HepG2 (cell line): ENCODE data around the gene KPNA3. TPM values are rescaled to one million over a fixed set of nuclear protein-coding genes. Genes with fewer than 3 reads are reported as not detected.

Experiments used
- BCL6 ChIP-seq: IDR thresholded peaks from 2 replicates; pipeline ENCODE4 v1.6.1; 2016; ENCODE audit warnings: missing genetic modification reagents, missing compliant biosample characterization
- CHD4 ChIP-seq: fragments of 200-600 bp; sonication (generic); IDR thresholded peaks from 2 replicates; pipeline ENCODE4 v1.7.0; 2017; ENCODE audit warnings: mild to moderate bottlenecking, low read length, borderline replicate concordance
- CTCF ChIP-seq: sonication (generic); formaldehyde crosslinking; IDR thresholded peaks from 2 replicates; pipeline ENCODE4 v1.5.0; 2020; ENCODE audit warnings: mild to moderate bottlenecking, missing genetic modification reagents, moderate library complexity
- FOSL2 ChIP-seq: sonication (generic); formaldehyde crosslinking; IDR thresholded peaks from 2 replicates; pipeline ENCODE4 v1.4.0; 2020; ENCODE audit warnings: missing genetic modification reagents
- HNRNPUL1 ChIP-seq: fragments of 200-400 bp; formaldehyde crosslinking; IDR thresholded peaks from 2 replicates; pipeline ENCODE4 v1.6.1; 2017; ENCODE audit warnings: low read depth, mild to moderate bottlenecking, low read length, moderate library complexity
- ISX ChIP-seq: sonication (generic); formaldehyde crosslinking; conservative IDR thresholded peaks from 2 replicates; pipeline ENCODE4 v1.5.0; 2020; ENCODE audit warnings: missing genetic modification reagents
- KAT7 ChIP-seq: IDR thresholded peaks from 2 replicates; pipeline ENCODE4 v1.6.1; 2018; ENCODE audit warnings: borderline replicate concordance, missing compliant biosample characterization
- NRL ChIP-seq: sonication (generic); formaldehyde crosslinking; IDR thresholded peaks from 2 replicates; pipeline ENCODE4 v1.5.0; 2020; ENCODE audit warnings: missing genetic modification reagents, mild to moderate bottlenecking, moderate library complexity, borderline replicate concordance
- POGZ ChIP-seq: sonication (generic); formaldehyde crosslinking; IDR thresholded peaks from 2 replicates; pipeline ENCODE4 v1.4.0; 2020; ENCODE audit warnings: mild to moderate bottlenecking, missing genetic modification reagents
- POLR2A ChIP-seq, 2 experiments: IDR thresholded peaks; 2 replicates each; pipeline ENCODE4 v1.6.1; 2011; ENCODE audit warnings: low read depth in 2 of 2, low read length in 2 of 2, mild to moderate bottlenecking in 1 of 2, moderate library complexity in 1 of 2; ENCODE audit not compliant: insufficient read depth in 1 of 2
- PPARG ChIP-seq: conservative IDR thresholded peaks from 2 replicates; pipeline ENCODE4 v1.6.1; 2016; ENCODE audit warnings: missing biosample characterization, missing genetic modification reagents
- RAD21 ChIP-seq: fragments of 450-650 bp; formaldehyde crosslinking; IDR thresholded peaks from 2 replicates; pipeline ENCODE4 v1.5.0; 2020; ENCODE audit warnings: mild to moderate bottlenecking
- SALL1 ChIP-seq: sonication (generic); formaldehyde crosslinking; IDR thresholded peaks from 2 replicates; pipeline ENCODE4 v1.8.0; 2022; ENCODE audit warnings: mild to moderate bottlenecking, missing genetic modification reagents
- SMC3 ChIP-seq: IDR thresholded peaks from 2 replicates; pipeline ENCODE4 v1.6.1; 2011; ENCODE audit warnings: low read length, improper control_type of control experiment
- ZC3H4 ChIP-seq: sonication (generic); formaldehyde crosslinking; IDR thresholded peaks from 2 replicates; pipeline ENCODE4 v1.4.0; 2020; ENCODE audit warnings: missing genetic modification reagents, borderline replicate concordance
- ZNF280D ChIP-seq: sonication (generic); formaldehyde crosslinking; IDR thresholded peaks from 2 replicates; pipeline ENCODE4 v1.5.1; 2020; ENCODE audit warnings: mild to moderate bottlenecking, missing genetic modification reagents
- ZNF383 ChIP-seq: sonication (generic); formaldehyde crosslinking; IDR thresholded peaks from 2 replicates; pipeline ENCODE4 v1.4.0; 2020; ENCODE audit warnings: missing genetic modification reagents, mild to moderate bottlenecking, borderline replicate concordance
- ZNF446 ChIP-seq: sonication (generic); formaldehyde crosslinking; IDR thresholded peaks from 2 replicates; pipeline ENCODE4 v1.5.0; 2020; ENCODE audit warnings: mild to moderate bottlenecking, missing genetic modification reagents
- ZNF460 ChIP-seq: sonication (generic); formaldehyde crosslinking; IDR thresholded peaks from 2 replicates; pipeline ENCODE4 v1.5.1; 2020; ENCODE audit warnings: missing genetic modification reagents, mild to moderate bottlenecking, borderline replicate concordance
- ZNF614 ChIP-seq: IDR thresholded peaks from 2 replicates; pipeline ENCODE4 v1.6.1; 2018; ENCODE audit warnings: missing biosample characterization, missing genetic modification reagents, inconsistent platforms, borderline replicate concordance
- ZNF75D ChIP-seq: sonication (generic); formaldehyde crosslinking; IDR thresholded peaks from 2 replicates; pipeline ENCODE4 v1.8.1; 2023; ENCODE audit warnings: missing genetic modification reagents, mild to moderate bottlenecking, borderline replicate concordance
- polyA plus RNA-seq, 8 experiments: library from polyadenylated mRNA; depleted of rRNA in 3 of 8; stranded (reverse) in 7 of 8; unstranded in 1 of 8; fragments of >200 nt; fragmentation: Illumina TruSeq in 4 of 8; extraction: Trizol in 4 of 8; gene quantifications; 2 replicates each; pipeline versions ENCODE4 v1.2.1 to v1.2.3, GENCODE V29; 2011 to 2016; ENCODE audit warnings: low read depth in 4 of 8, missing spikeins in 1 of 8, mixed read lengths in 1 of 8; ENCODE audit not compliant: insufficient read depth in 1 of 8
- total RNA-seq, 5 experiments: library from RNA; depleted of rRNA; stranded (reverse); fragments of >200 nt; fragmentation: Illumina TruSeq; extraction: Trizol; gene quantifications; 2 replicates each; pipeline ENCODE4 v1.2.3, GENCODE V29; 2016; ENCODE audit warnings: low read depth in 1 of 5
- TF ChIP-seq, protein P1 (sequence below), 2 experiments: sonication (generic) in 1 of 2; formaldehyde crosslinking in 1 of 2; IDR thresholded peaks; 2 replicates each; pipeline versions ENCODE4 v1.4.0 to v1.6.1; 2016 to 2020; ENCODE audit warnings: borderline replicate concordance in 1 of 2, low read depth in 1 of 2, mild to moderate bottlenecking in 1 of 2, missing genetic modification reagents in 1 of 2

The KPNA3 gene
- total and polyA plus RNA-seq, 2 of the 13 experiments (the other 11 are each of a cell fraction or from before 2014, with no cell fraction given) = 13.0 to 28.9 TPM

DNA sequence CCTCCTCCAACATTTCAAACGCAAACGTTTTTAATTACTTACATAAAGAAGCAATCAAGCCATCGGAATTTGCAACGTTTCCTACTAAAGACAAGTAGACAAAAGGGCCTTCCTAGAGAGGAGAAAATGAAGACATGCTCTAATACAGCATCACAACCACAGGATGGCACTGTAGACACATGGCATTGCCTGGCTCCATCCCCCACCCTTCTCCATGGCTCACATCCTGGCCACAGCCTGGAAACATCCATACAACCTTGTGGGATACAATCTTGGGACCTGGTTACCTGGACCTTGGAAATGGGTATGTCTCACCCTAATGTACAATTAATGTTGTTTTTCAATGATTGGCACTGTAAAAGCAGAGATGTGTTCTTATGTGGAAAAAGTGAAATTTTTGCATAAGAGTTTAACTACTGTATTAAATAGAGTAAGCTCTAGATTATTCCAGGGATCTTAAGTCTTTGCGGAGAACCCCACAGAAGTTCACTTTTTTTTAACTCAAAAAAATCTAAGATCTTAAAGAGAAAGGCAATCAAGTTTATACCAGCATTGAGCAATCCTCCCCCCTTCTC is 122.7 kb downstream of the KPNA3 start (continued):
- TF ChIP-seq ZNF446 (CRISPR knock-in tag) (no peak), CTCF (CRISPR knock-in tag) (peak; percentile 81), POGZ (CRISPR knock-in tag) (no peak), ISX (CRISPR knock-in tag) (no peak), SALL1 (CRISPR knock-in tag) (0 out of 2 replicates have a peak, but pooled peaks have one; percentile 15), POLR2A (IDR thresholded peaks at IDR 0.05; ENCODE audit: insufficient read depth in 1 of 2, low read depth in 2 of 2, low read length in 2 of 2) (no peak), KAT7 (CRISPR knock-in tag) (no peak), ZNF75D (CRISPR knock-in tag) (no peak), ZC3H4 (CRISPR knock-in tag) (no peak), NRL (no peak), SMC3 (peak; percentile 90), FOSL2 (CRISPR knock-in tag) (0 out of 2 replicates have a peak, but pooled peaks have one; percentile 26), ZNF460 (CRISPR knock-in tag) (no peak), BCL6 (CRISPR knock-in tag) (0 out of 2 replicates have a peak, but pooled peaks have one; percentile 27), RAD21 (CRISPR knock-in tag) (peak; percentile 84), PPARG (CRISPR knock-in tag) (no peak), ZNF383 (CRISPR knock-in tag) (no peak), CHD4 (no peak), ZNF614 (CRISPR knock-in tag) (no peak), ZNF280D (CRISPR knock-in tag) (no peak), HNRNPUL1 (no peak)
- TF ChIP-seq, protein P1, sequence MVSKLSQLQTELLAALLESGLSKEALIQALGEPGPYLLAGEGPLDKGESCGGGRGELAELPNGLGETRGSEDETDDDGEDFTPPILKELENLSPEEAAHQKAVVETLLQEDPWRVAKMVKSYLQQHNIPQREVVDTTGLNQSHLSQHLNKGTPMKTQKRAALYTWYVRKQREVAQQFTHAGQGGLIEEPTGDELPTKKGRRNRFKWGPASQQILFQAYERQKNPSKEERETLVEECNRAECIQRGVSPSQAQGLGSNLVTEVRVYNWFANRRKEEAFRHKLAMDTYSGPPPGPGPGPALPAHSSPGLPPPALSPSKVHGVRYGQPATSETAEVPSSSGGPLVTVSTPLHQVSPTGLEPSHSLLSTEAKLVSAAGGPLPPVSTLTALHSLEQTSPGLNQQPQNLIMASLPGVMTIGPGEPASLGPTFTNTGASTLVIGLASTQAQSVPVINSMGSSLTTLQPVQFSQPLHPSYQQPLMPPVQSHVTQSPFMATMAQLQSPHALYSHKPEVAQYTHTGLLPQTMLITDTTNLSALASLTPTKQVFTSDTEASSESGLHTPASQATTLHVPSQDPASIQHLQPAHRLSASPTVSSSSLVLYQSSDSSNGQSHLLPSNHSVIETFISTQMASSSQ (IDR thresholded peaks at IDR 0.05; ENCODE audit: low read depth) = no peak
- TF ChIP-seq, protein P1 (CRISPR knock-in tag; IDR thresholded peaks at IDR 0.05; ENCODE audit: borderline replicate concordance) = 0 out of 2 replicates have a peak, but pooled peaks have one; percentile 15
